Subcutaneous adipose tissue (tissue), 4 donors: ENCODE measurements around the gene ATP6V0E2. TPM values are rescaled to one million over a fixed set of nuclear protein-coding genes. Genes with fewer than 3 reads are reported as not detected.

Experiments
- CTCF ChIP-seq: fragments of 450-650 bp; IDR thresholded peaks from one replicate; pipeline ENCODE4 v1.5.1; 2016; ENCODE audit warnings: low read depth, mild to moderate bottlenecking, control low read depth, antibody characterized with exemption, moderate library complexity
- total RNA-seq, 4 donors: library from RNA; depleted of rRNA; stranded (reverse); fragments of >200 nt; gene quantifications; one replicate each; pipeline ENCODE4 v1.1.0, GENCODE V29; 2016

ATP6V0E2 gene
- 10 to 100 TPM in 3 of 4 donors, 1 to 10 TPM in 1; 7.5 to 32.8 (median 13.5) TPM for total RNA-seq

DNA sequence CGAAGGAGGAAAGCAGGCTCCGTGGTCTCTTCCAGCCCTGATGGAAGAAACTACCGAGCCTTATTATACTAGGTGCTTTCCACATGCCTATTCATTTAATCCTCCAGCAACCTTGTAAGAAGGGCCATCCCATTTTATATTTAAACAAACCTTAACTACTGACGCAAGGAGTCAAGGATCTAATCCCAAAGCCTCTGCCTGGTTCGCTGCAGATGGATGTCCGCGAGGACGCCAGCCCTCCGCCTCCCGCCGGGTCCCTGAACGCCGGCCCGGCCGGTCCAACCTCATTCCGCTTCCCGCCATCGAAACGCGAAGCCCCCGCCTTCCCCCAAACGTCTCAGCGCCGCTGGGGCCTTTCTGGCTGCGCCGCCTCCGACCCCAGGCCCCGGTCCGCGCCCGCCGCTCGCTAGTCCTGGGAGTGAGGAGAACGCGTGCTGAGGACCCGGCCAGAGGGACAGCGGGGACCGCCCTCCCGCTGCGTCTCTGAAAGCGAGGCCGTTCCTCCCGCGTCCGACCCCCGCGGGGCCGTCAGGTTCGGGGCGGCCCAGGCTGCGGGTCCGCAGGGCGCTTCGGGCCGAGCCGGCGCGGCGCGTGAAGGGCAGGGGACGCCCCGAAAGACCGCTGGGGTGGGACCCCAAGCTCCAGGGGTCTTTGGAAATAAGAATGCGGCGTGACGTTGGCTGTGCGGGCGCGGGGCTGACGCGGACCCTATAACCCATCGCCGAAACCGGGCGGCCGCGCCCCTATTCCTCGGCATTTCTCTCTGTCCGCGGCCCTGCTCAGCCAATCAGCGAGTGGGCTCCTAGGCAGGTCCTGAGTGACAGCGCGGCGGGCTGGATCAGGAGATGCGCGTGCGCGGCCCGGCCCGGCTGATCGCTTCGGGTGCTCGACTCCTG lies at the start of gene ATP6V0E2:
ATP6V0E2 (plus strand) TSS at position 896 of the 896 bp plus-strand sequence. CDS start 97 bp downstream, outside the sequence.
- TF ChIP-seq CTCF: no peak

DNA sequence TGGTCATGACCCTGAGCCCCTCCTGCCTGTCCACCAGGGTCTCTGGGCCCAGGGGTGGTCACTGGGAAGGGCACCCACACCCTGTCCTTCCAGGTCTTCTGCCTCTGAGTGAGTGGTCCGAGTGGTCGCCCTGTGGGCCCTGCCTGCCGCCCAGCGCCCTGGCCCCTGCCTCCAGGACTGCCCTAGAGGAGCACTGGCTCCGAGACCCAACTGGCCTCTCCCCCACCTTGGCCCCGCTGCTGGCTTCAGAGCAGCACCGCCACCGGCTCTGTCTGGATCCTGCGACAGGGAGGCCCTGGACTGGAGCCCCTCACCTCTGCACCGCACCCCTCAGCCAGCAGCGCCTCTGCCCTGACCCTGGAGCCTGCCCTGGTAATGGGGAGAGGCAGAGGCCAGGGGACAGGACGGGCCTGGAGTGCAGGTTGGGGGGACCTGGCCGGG lies 49.4 kb upstream of the ATP6V0E2 start:
- no peak for TF ChIP-seq CTCF

GRCh38 chr7:149824748-149825566 lies 48.8 kb upstream of the ATP6V0E2 start:
- no peak for TF ChIP-seq CTCF

DNA sequence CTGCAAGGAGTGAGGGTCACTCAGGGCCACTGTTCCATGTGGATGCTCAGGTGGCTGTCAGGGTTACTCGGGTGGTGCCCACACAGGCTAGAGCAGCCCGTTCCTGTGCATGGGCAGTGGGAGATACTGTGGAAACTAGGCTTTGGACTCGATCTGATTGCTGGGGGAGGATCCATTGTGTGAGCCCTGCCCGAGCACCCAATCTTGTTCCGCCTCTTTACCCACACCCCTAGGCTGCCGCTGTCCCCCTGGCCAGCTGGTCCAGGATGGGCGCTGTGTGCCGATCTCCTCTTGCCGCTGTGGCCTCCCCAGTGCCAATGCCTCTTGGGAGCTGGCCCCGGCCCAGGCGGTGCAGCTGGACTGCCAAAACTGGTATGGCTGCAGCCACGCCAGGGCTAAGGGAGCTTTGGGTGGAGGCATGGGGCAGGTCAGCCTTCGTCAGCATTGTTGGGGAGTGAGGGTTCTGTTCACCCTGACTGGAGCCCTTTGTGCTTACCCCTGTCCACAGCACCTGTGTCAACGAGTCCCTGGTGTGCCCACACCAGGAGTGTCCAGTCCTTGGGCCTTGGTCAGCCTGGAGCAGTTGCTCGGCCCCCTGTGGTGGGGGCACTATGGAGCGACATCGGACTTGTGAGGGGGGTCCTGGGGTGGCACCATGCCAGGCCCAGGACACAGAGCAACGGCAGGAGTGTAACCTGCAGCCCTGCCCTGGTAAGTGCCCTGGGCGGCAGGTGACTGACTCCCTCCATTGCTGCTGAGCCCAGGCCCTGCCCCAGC lies 48.0 kb upstream of the ATP6V0E2 start:
- no peak for TF ChIP-seq CTCF

GRCh38 chr7:149826344-149827088 lies 47.3 kb upstream of the ATP6V0E2 start:
- no peak for TF ChIP-seq CTCF

DNA sequence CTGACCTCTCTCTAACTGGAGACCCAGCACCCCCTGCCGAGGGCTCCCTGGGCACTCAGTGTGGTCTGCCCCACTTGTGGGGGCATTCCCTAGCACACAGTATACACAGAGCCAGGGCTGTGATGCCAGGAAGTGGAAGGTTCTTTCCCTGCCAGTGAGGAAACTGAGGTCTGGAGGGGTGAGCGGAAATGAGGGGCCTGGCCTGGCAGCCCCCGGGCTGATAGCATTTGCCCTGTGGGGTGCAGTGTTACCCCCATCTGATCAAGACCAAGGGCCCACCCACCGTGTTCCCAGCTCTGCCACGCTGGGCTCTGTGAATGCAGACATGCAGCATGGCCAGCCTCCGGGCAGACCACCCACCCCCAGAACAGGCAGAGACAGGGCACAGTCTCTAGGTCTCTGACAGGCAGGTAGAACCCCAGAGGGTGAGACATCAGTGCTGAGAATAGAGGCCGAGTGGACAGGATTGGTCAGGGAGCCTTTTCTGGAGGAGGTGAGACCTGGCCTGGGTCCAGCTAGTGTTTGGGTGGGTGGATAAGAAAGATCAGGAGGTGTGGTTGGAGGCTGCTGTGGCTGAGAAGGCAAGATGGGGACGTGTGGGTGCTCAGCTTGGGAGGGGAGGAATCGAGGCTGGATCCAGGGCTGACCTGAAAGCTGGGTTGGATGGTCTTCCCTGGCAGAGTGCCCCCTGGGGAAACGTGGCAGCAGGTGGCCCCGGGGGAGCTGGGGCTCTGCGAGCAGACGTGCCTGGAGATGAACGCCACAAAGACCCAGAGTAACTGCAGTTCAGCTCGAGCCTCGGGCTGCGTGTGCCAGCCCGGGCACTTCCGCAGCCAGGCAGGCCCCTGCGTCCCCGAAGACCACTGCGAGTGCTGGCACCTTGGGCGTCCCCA lies 46.4 kb upstream of the ATP6V0E2 start:
- no peak for TF ChIP-seq CTCF
